ENCODE measurements around the gene HAAO.

HAAO gene

DNA sequence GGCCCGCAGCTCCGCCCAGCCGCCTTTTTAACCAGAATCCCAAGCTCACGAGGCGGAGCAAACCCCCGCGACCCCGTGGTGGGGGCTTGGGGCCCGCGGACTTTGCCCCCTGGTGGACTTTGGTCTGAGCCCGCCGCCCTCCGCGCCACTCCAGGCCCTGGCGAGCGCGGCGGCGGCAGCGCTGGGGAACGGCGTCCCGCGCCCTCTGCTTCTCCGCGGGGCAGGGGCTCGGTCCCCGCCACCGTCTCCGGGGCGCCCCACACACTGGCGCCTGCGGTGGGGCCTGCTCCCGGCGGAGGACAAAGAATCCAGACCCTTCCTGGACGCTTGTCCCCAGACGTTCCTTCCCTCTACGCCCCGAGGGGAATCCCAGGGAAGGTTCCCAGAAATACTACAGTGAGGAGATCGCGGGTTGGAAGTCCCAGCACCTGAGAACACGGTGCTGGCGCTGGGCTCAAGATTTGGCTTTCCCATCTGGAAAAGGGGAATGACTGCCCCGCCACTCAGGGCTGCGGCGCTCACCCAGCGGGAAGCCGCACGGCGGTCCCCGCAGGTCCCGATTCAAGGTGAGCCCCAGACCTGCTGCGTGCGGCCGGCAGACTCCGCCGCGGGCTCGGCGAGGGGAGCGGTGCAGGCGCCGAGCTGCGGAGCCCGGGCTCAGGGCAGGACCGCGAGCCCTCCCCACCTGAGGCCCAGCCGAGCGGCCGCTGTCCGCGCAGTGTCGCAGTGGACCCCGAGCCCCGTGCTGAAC lies at the start of gene HAAO:
TSS of gene HAAO (minus strand) at position 1 of the 751 bp plus-strand sequence. CDS start 47 bp downstream, outside the sequence.
- in situ Hi-C loops (cut with MboI; ENCODE audit: low sequenced_read_pairs), result no loop called here

DNA sequence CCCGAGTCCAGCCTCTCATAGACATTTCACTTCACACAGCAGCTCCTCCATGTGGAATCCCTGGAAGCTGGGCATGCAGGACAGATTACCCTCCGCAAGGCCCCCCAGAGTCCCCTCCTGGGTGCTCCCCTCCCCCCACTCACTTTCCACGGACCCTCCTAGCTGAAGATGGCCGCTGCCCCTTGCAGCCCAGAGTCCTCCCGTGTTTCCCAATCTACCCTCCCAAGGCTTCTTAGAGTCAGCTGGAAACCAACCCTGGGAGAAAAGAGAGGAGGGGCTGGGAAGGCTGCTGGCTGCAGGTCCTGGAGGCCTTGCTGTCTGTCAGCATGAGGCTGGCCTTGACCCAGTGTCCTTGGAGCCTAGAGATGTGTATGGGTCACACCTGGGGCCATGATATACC lies 49.0 kb upstream of the HAAO start:
- in situ Hi-C loops (cut with MboI; ENCODE audit: low sequenced_read_pairs), result loop anchor here (25.0 kb wide), 2 partner anchors 396 to 646 kb away; partner anchors contain the start of gene ZFP36L2

DNA sequence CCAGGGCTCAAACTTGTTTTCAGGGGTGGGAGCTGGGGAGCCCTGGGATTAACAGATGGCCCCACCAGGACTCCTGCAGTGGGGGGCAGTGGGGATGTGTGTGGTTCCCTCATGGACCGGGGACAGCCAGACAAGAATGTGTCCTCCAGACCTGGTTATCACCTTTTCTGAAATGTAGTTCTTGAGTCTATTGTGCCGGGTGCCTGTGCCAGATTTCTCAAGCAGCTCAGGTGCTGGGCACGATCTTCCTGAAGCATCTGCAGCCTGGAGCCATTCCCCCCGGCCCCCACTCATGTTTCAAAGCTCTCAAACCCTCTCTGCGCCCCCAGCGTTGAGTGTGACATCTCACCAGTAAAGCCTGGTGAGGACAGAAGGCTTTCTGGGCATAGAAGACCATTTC lies 48.4 kb upstream of the HAAO start:
- in situ Hi-C loops (cut with MboI; ENCODE audit: low sequenced_read_pairs), result loop anchor here (25.0 kb wide), 2 partner anchors 397 to 647 kb away; partner anchors contain the start of gene ZFP36L2

DNA sequence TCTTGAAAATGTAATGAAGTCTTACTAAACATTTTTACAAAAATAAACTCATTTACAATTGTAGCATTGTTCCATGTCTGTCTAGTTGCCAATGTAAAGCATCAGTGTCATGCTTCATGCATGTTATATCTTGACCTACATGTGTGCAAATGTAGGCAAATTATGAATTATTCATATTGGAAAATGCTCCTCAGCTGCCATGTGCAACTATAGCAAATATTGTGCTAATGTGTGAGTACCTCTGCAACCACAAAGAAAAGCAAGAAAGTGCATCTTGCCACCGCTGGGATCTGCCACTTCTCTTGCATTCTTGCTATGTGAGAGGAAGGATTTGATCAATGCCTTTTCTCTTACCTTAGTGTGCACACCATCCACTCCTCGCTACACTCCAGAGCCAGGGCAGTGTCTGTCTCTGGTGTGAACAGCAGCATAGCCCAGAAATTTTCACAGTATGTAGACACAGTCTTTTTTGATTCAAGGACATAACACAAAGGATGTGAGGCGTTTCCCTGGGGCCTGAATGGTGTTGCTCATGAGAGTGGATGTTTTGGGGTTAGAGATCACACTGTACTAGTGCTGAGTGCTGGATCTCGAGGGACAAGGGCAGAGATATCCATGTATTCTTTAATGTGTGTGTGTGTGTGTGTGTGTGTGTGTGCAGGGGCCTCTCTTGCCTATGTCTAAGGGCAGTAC lies 47.6 kb upstream of the HAAO start:
- in situ Hi-C loops (cut with MboI; ENCODE audit: low sequenced_read_pairs), result loop anchor here (25.0 kb wide), 2 partner anchors 397 to 647 kb away; partner anchors contain the start of gene ZFP36L2

DNA sequence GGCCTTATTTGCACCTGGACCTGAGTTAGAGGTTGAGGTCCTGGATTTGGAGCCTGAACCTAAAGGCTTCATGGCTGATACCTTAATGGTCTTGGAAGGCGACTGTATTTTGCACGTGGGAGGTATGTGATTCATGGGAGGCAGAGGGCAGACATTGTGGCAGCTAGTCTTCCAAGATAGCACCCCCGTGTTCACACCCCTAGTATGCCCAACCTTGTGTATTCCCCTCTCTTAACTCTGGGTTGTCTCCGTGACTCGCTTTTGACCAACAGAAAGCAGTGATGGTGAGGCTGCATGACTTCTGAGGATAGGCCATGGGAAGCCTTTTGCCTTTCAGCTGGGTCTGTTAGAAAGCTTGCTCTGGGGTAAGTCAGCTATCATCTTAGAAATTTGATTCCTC lies 45.8 kb upstream of the HAAO start:
- in situ Hi-C loops (cut with MboI; ENCODE audit: low sequenced_read_pairs), result loop anchor here (25.0 kb wide), 2 partner anchors 399 to 649 kb away; partner anchors contain the start of gene ZFP36L2

DNA sequence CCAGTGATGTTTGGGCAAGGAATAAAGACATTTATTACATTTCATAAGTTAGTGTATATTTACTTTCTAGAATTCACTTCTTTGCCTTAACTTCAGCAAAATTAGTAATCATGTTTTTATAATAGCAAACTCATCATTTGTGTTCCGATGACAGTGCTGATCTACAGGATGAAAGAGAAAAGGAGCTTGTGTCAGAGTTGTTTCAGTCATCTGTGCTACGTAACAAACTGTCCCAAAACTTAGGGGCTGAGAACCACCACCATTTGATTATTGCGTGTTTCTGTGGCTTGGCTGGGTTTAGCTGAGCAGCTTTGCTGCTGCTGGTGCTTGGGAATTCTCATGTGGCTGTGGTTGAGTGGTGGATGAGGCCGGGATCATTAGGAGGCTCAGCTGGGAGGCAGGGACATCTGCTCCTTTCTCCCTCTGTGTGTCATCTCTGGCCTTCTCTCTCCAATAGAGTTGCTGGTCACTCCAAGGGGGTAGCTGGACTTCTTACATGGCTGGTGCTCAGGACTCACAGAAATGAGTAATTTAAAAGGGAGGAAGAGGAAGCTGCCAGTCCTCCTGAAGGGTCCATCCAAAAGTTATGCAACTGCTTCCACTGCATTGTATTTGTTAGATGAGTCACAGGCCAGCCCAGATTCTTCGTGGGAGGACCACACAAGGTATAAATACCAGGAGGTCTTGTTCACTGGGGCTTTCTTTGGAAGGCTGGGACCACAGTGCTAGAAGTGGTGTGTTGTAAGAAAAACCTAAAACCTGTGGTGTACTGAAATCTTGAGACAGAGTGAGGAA lies 43.4 kb upstream of the HAAO start:
- in situ Hi-C loops (cut with MboI; ENCODE audit: low sequenced_read_pairs), result loop anchor here (25.0 kb wide), 2 partner anchors 402 to 652 kb away; partner anchors contain the start of gene ZFP36L2

DNA sequence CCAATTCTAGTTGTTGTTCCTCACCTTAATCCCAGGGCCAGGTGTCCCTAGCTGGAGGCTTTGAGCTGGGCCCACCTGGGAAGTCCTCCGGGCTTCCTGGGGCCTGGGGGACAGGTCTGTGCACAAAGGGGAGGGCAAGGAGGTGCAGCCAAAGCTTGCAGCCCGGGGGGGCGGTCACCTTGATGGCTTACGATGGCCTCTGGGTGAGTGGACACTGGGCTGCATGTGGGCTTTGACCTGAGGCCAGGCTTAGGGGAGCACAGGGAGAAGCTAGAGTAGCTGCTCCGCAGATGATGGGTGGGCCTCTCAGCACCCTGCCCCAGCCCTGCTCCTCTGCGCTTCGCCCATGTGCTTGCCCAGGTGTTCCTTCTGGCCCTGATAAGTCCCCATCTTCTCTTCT lies 41.8 kb upstream of the HAAO start:
- in situ Hi-C loops (cut with MboI; ENCODE audit: low sequenced_read_pairs), result loop anchor here (25.0 kb wide), 2 partner anchors 403 to 653 kb away; partner anchors contain the start of gene ZFP36L2

DNA sequence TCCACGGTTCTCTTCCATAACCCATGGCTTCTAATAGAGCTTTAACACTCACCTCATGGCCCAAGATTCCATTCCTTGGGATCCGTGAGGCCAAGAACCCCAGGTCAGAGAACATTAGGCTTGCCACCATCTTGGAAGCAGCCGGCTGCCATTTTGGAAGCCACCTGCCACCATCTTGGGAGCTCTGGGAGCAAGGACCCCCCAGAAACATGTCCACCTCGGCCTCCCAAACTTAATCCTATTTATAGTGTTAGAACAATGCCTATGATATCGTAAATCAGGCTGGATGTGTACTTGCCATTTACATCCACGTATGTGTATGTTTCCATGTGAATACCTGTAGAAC lies 39.9 kb upstream of the HAAO start:
- in situ Hi-C loops (cut with MboI; ENCODE audit: low sequenced_read_pairs), result loop anchor here (25.0 kb wide), 2 partner anchors 405 to 655 kb away; partner anchors contain the start of gene ZFP36L2

DNA sequence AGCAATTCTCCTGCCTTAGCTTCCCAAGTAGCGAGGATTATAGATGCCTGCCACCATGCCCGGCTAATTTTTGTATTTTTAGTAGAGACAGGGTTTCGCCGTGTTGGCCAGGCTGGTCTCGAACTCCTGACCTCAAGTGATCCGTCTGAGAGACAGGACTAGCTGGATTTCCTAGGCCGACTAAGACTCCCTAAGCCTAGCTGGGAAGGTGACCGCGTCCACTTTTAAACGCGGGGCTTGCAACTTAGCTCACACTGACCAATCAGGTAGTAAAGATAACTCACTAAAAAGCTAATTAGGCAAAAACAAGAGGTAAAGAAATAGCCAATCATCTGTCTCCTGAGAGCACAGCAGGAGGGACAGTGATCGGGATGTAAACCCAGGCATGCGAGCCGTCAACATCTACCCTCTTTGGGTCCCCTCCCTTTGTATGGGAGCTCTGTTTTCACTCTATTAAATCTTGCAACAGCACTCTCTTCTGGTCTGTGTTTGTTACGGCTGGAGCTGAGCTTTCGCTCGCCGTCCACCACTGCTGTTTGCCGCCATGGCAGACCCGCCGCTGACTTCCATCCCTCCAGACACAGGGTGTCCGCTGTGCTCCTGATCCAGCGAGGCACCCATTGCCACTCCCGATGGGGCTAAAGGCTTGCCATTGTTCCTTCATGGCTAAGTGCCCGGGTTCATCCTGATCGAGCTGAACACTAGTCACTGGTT lies 39.3 kb upstream of the HAAO start:
- in situ Hi-C loops (cut with MboI; ENCODE audit: low sequenced_read_pairs), result loop anchor here (25.0 kb wide), 2 partner anchors 406 to 656 kb away; partner anchors contain the start of gene ZFP36L2

DNA sequence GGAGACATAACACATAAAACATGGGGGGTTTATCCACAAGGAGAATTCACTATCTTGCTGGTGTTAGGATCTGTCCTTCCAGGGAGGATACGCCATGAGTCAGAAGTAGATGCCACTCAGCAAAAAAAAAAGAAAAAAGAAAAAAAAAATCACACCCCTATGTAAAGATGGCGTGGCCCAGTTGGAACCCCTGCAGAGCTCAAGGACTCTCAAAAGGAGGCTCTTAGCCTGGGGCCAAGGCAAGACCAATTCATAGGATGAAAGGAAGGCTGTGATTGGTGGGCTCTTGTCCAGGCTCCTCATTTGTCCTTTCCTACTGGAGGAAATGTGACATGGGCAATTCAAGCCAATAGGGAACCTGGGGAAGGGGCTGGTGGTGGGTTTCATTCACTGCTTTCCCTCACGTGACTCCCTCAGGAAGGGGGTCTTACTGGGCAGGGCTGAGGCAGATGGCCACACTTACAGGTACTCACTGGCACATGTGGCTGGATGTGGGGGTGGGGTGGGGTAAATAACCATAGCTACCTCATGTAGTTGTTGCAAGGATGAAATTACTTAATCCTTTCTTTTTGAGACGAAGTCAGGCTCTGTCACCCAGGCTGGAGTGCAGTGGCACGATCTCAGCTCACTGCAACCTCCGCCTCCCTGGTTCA lies 38.7 kb upstream of the HAAO start:
- in situ Hi-C loops (cut with MboI; ENCODE audit: low sequenced_read_pairs), result loop anchor here (25.0 kb wide), 2 partner anchors 406 to 656 kb away; partner anchors contain the start of gene ZFP36L2

DNA sequence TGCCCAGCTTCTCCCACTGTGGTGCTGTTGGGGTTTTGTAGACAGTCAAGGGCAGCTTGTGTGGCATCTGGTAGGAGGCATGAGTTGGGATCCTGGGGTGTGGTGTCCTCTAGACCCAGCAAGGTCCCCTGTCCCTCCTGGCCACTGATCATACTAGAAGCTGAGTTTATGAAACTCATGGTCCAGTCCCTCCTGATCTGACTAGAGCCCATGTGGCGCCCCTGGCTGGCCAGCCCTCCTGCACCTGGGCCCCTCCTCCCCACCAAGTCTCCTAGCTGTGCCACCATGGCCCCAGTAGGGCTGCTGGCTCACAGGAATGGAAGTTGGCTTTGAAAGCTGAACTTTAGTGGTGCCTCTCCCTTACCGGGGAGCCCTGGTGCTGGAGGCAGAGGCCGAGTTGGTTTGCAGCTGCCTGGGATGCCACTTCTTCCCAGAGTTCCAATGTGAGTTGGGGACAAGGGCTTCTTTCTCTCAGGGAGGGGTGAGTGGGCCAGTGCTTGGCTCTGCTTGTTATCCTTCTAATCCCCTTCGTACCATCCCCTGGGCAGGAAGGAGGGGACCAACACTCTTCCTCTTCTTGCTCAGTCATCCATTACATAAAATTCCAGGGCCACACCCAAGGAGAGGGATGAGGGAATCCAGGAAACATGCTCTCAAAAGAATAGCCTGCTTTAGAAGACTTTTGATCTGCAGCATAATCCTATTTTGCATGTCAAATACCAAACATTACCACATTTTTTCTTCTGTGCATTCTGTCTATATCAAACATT lies 37.5 kb upstream of the HAAO start:
- in situ Hi-C loops (cut with MboI; ENCODE audit: low sequenced_read_pairs), result loop anchor here (25.0 kb wide), 2 partner anchors 407 to 657 kb away; partner anchors contain the start of gene ZFP36L2

DNA sequence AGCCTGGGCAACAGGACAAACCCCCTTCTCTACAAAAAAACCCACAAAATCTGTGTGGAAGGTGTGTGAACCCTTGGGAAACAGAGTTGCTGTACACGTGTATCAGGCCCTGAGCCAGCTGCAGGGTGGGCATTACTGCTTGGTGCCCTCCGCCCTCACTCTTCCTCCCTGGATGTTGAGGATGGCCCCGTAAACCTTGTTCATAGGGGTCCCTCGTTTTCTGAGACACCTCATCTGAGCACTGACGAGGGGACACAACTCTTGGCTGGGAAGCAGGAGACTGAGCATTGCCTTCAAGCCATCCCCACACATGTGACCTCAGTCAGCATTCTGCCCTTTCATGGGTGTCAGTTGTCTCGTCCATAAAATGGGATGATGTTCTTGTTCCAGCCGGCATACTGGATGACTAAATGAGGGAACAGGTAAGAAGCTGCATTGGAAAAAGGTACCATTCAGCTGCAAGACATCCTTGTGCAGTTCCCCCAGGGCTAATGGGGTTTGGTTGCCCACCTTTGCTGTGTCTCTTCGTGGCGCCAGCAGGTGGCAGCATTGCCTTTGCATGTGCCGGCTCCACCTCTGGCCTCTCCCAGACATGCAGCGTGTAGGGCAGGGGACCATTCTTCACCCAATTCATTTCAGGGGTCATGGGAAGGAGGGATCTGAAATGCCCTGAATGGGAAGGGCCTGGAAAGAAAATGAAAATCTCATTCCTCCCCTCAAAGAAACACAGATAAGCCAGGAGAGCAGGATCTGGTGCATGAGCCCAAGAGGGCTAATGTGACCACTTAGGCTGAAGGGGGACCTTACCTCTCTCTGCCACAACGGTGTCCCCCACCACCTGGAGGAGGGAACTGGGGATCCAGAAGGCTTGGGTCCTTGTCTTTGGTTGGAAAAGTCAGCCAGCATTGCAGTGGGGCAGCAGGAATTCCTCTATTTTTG lies 36.4 kb upstream of the HAAO start:
- in situ Hi-C loops (cut with MboI; ENCODE audit: low sequenced_read_pairs), result loop anchor here (25.0 kb wide), 2 partner anchors 409 to 659 kb away; partner anchors contain the start of gene ZFP36L2

DNA sequence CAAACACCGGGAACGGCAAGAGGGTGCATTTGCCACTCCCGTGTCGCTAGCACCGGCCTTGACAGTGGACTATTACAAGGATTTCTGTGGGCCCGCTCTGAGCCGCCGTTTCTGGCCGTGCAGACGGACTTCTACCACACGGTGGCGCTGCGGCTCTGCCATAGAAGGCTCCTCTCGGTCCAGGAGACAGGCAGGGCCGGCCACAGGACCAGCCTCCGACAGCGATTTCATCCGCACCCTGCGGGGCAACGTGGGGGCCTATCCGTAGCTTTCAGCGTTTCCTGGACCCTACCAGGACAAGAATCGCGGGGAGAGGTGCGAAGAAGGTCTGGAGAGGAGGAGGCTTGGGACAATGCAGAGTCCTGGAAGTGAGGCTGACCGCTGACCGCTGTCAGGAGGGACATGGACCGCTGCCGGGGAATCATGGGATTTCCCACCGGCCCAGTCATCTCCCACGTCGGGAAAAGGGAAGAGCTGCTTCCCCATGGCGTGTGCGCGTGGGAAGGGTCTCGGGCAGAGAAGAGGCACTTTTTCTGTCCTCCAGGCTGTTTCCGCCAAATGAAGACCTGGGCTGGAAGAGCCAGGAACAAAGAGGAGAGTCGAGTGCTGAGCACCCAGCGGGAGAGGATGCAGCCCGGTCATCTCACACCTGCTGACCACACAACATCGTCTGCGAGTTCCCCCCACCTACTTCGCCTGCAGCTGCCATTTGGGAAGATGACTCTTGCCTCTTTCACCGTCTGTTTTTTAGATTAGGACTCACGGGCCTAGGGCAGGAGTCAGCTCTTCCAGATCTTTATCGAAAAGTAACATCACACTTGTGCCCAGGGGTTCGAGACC lies 35.5 kb upstream of the HAAO start:
- in situ Hi-C loops (cut with MboI; ENCODE audit: low sequenced_read_pairs), result loop anchor here (25.0 kb wide), 2 partner anchors 409 to 659 kb away; partner anchors contain the start of gene ZFP36L2

DNA sequence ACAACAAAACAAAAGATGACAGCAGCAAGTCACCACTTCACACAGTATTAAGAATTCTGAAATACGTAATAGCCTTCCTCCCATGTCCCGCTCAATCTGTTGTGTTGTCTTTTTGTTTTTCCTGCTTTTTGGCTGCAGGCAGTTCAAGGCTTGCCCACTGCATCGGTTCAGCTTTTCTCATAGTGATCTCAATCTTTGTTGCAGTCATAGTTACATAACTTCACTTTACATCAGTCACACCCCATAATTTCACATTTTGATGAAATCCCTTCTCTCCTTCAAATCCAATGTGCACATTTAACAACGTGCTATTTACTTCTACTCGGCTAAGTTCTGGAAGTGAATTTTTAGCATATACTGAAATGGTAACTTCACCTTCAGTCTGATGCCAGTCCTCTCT lies 33.8 kb upstream of the HAAO start:
- in situ Hi-C loops (cut with MboI; ENCODE audit: low sequenced_read_pairs), result loop anchor here (25.0 kb wide), 2 partner anchors 411 to 661 kb away; partner anchors contain the start of gene ZFP36L2

DNA sequence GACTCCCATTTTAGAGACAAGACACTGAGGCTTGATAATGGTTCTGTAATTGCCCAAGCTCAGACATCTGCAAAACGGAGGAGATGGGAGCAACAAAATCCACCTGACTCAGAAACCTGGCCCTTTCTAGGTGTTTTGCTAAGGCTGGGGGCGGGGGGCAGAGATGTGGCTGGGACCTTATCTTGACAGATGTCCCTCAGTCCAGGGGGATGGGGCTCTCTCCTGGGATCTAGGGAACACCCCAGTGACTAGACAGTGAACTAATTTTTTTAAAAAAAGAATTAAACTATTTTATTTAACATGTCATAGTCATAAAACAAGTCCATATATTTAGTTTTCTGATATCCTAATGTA lies 32.0 kb upstream of the HAAO start:
- in situ Hi-C loops (cut with MboI; ENCODE audit: low sequenced_read_pairs), result no loop called here

DNA sequence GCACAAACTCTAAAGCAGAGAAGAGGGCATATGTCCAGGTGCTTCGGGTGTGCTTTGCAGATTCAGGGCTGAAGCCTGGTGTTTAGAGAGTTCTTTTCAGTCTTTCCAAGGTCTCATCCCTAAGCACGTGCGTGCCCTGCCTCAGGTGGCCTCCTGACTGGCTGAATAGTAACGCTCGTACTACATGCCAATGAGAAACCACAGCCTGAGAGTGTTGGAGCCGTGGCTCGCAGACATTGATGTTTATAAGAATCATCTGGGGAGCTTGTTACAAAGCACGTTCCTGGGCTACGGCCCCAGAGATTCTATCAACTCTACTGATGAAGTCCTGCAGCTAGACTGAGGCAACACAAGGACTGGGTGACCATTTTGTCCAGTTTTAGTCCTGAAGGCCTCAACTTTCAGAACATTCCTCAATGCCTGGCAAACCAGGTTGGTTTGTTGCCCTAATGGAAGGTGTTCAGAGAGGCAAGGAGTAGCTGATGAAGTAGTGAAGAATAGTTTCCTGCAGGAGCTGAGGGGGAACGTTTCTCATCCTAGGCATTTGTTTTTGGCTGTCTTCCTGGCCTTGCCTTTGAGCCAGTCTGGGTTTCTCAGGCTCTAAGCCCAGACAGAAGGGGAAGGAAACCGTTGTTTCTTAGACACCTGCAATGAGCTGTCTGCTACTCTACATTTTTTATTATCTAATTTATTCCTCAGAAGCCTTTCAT lies 31.5 kb upstream of the HAAO start:
- in situ Hi-C loops (cut with MboI; ENCODE audit: low sequenced_read_pairs), result no loop called here
